GM12878 (cell line): Measurements from ENCODE around the gene GPR62. TPM values are rescaled to one million over a fixed set of nuclear protein-coding genes. Genes with fewer than 3 reads are reported as not detected.

ENCODE experiments used
- ATAC-seq: fragments of 200-7000 bp; cut with Tn5 transposase; 3 replicates; pipeline ENCODE4 v1.9.1; 2020; ENCODE audit warnings: mild to moderate bottlenecking, moderate library complexity
- BruUV-seq: library from RNA; stranded (reverse); fragments of 400-500 nt; replicated peaks from 2 replicates; lab custom pipeline; 2021; lab: Mats Ljungman, UMichigan
- CTCF ChIA-PET: fragments of 300-600 bp; sonication (Branson Sonifier 250); formaldehyde crosslinking; extraction: SDS; loops from one replicate; lab custom pipeline; 2021; ENCODE audit warnings: inconsistent platforms; lab: Yijun Ruan, JAX
- POLR2A ChIA-PET: fragments of 350-600 bp; formaldehyde crosslinking; extraction: SDS; loops from one replicate; lab custom pipeline; 2021; ENCODE audit warnings: inconsistent platforms; lab: Charles Lee
- RAD21 ChIA-PET: fragments of 300-600 bp; sonication (Branson Sonifier 250); formaldehyde crosslinking; loops from one replicate; lab custom pipeline; 2023; ENCODE audit warnings: antibody characterized with exemption; ENCODE audit not compliant: unreplicated experiment; lab: Charles Lee
- SMC1A ChIA-PET: fragments of 300-600 bp; sonication (Branson Sonifier 250); formaldehyde crosslinking; loops from one replicate; lab custom pipeline; 2023; ENCODE audit not compliant: unreplicated experiment, uncharacterized antibody; lab: Charles Lee
- DNase-seq: peaks from one replicate; pipeline ENCODE4 v3.0.0-alpha.2; 2011; ENCODE audit warnings: low read depth, low spot score
- FAIRE-seq: peaks from 3 replicates; lab custom pipeline; 2011; peaks lifted over from hg19 to GRCh38; lab: Jason Lieb, UNC
- H2AFZ ChIP-seq: 2 replicates; pipeline ENCODE4 v1.6.0; 2011; ENCODE audit warnings: low read depth, low read length, control low read depth; ENCODE audit not compliant: control insufficient read depth
- H3K27ac ChIP-seq: 2 replicates; pipeline ENCODE4 v1.5.1; 2011; ENCODE audit warnings: control low read depth; ENCODE audit not compliant: control insufficient read depth, insufficient read depth
- H3K27me3 ChIP-seq, 2 experiments: replicated peaks in 1 of 2; 2 replicates each; pipeline versions ENCODE4 v1.6.0 to v1.6.1; 2011; ENCODE audit warnings: low read length in 1 of 2; ENCODE audit not compliant: control insufficient read depth in 2 of 2, insufficient read depth in 2 of 2
- H3K36me3 ChIP-seq, 2 experiments: 2 replicates each; pipeline ENCODE4 v1.5.1; 2011; ENCODE audit warnings: low read length in 1 of 2; ENCODE audit not compliant: control insufficient read depth in 2 of 2, insufficient read depth in 2 of 2
- H3K4me1 ChIP-seq: 2 replicates; pipeline ENCODE4 v1.6.1; 2011; ENCODE audit warnings: mild to moderate bottlenecking, low read length, moderate library complexity, mixed read lengths; ENCODE audit not compliant: control insufficient read depth, insufficient read depth
- H3K4me2 ChIP-seq: 2 replicates; pipeline ENCODE4 v1.6.0; 2011; ENCODE audit warnings: control low read depth; ENCODE audit not compliant: control insufficient read depth, insufficient read depth
- H3K4me3 ChIP-seq: fragments of 200-600 bp; sonication (generic); 2 replicates; pipeline ENCODE4 v1.5.1; 2016
- H3K79me2 ChIP-seq: 2 replicates; pipeline ENCODE4 v1.6.0; 2011; ENCODE audit warnings: low read length; ENCODE audit not compliant: control insufficient read depth, insufficient read depth
- H3K9ac ChIP-seq: 2 replicates; pipeline ENCODE4 v1.8.0; 2011; ENCODE audit warnings: low read length, control low read depth, mixed read lengths; ENCODE audit not compliant: control insufficient read depth, insufficient read depth
- H3K9me3 ChIP-seq: replicated peaks from 3 replicates; pipeline ENCODE4 v1.5.1; 2011; ENCODE audit warnings: mild to moderate bottlenecking, low read length; ENCODE audit not compliant: control insufficient read depth, insufficient read depth
- H4K20me1 ChIP-seq: 2 replicates; pipeline ENCODE4 v1.6.0; 2011; ENCODE audit not compliant: control insufficient read depth, insufficient read depth
- CREB1 ChIP-seq: IDR thresholded peaks from 2 replicates; pipeline ENCODE4 v1.6.1; 2012; ENCODE audit warnings: low read depth, mild to moderate bottlenecking, inconsistent platforms
- IKZF1 ChIP-seq: fragments of 450-650 bp; conservative IDR thresholded peaks from 2 replicates; pipeline ENCODE4 v1.6.1; 2017; ENCODE audit warnings: antibody characterized with exemption, mild to moderate bottlenecking
- IRF4 ChIP-seq: IDR thresholded peaks from 2 replicates; pipeline ENCODE4 v1.6.1; 2011; ENCODE audit warnings: low read depth, low read length
- IRF5 ChIP-seq: fragments of 450-650 bp; IDR thresholded peaks from 2 replicates; pipeline ENCODE4 v1.6.1; 2017; ENCODE audit warnings: borderline replicate concordance
- MTA3 ChIP-seq: IDR thresholded peaks from 2 replicates; pipeline ENCODE4 v1.6.1; 2012; ENCODE audit warnings: low read length, inconsistent platforms, borderline replicate concordance
- NFIC ChIP-seq: IDR thresholded peaks from 2 replicates; pipeline ENCODE4 v1.6.1; 2012; ENCODE audit warnings: low read depth, mild to moderate bottlenecking, inconsistent platforms, low read length, moderate library complexity
- PAX5 ChIP-seq: IDR thresholded peaks from 2 replicates; pipeline ENCODE4 v1.6.1; 2011; ENCODE audit warnings: low read depth, low read length, borderline replicate concordance
- RUNX3 ChIP-seq: IDR thresholded peaks from 2 replicates; pipeline ENCODE4 v1.6.1; 2012; ENCODE audit warnings: low read length, inconsistent platforms
- SRF ChIP-seq, 2 experiments: IDR thresholded peaks; 2 replicates each; pipeline ENCODE4 v1.6.1; 2011; ENCODE audit warnings: low read depth in 2 of 2, low read length in 2 of 2, mild to moderate bottlenecking in 1 of 2, moderate library complexity in 1 of 2
- STAT3 ChIP-seq: IDR thresholded peaks from 2 replicates; pipeline ENCODE4 v1.6.1; 2011; ENCODE audit warnings: low read depth, low read length, improper control_type of control experiment
- TAF1 ChIP-seq: IDR thresholded peaks from 2 replicates; pipeline ENCODE4 v1.6.1; 2011; ENCODE audit warnings: mild to moderate bottlenecking, low read depth, low read length, borderline replicate concordance
- TCF7 ChIP-seq: IDR thresholded peaks from 2 replicates; pipeline ENCODE4 v1.6.1; 2014; ENCODE audit warnings: antibody characterized with exemption, borderline replicate concordance
- USF1 ChIP-seq: IDR thresholded peaks from 2 replicates; pipeline ENCODE4 v1.6.1; 2011; ENCODE audit warnings: borderline replicate concordance, low read depth, mild to moderate bottlenecking, moderate library complexity, mixed read lengths, low read length; ENCODE audit not compliant: insufficient read depth; ENCODE audit errors: extremely low read length
- USF2 ChIP-seq: IDR thresholded peaks from 2 replicates; pipeline ENCODE4 v1.6.1; 2011; ENCODE audit warnings: low read depth, low read length, improper control_type of control experiment, borderline replicate concordance
- WGBS: methylation state at CpG from one replicate; pipeline ENCODE4 v1.1.6; 2016; ENCODE audit warnings: low lambda C conversion rate; ENCODE audit not compliant: insufficient replicate concordance, insufficient coverage; ENCODE audit errors: missing lambda C conversion rate; 5-methylcytosine and 5-hydroxymethylcytosine counted together
- in situ Hi-C: fragments of 300-500 bp; cut with MboI; formaldehyde crosslinking; loops from 9 replicates; pipeline ENCODE4 v1.14.3; 2018; ENCODE audit warnings: mixed read lengths
- intact Hi-C: fragments of 100-400 bp; cut with micrococcal nuclease; formaldehyde crosslinking; loops from one replicate; pipeline ENCODE4 v1.14.2; 2022; ENCODE audit not compliant: unreplicated experiment
- polyA plus RNA-seq, 11 experiments: library from polyadenylated mRNA; depleted of rRNA in 4 of 11; unstranded in 6 of 11; stranded (reverse) in 5 of 11; fragments of >200 nt; fragmentation: Nextera tagmentation in 4 of 11; fragmentation: Illumina TruSeq in 1 of 11; extraction: Ambion mirVana in 4 of 11; extraction: Trizol in 1 of 11; gene quantifications; 1 replicate in 1 of 11; 2 replicates in 10 of 11; pipeline versions ENCODE4 v1.2.1 to v1.2.3, GENCODE V29; 2011 to 2016; ENCODE audit warnings: inconsistent platforms in 2 of 11, missing spikeins in 2 of 11, low read depth in 1 of 11
- total RNA-seq, 4 experiments: library from RNA; depleted of rRNA in 3 of 4; stranded (reverse); fragments of >200 nt in 3 of 4; fragmentation: Illumina TruSeq in 1 of 4; extraction: Trizol in 1 of 4; gene quantifications; 2 replicates each; pipeline versions ENCODE4 v1.2.1 to v1.2.3, GENCODE V29; 2013 to 2021

The GPR62 gene
- total and polyA plus RNA-seq, 10 of the 15 experiments (the other 5 are each of a cell fraction or from before 2014, with no cell fraction given): not detected

- no peak overlapping the region for H3K4me2 ChIP-seq
- ATAC-seq: no peak
- no peak overlapping the region for H3K27ac ChIP-seq
- no peaks in the 10 kb centered on the region for H3K27me3 ChIP-seq
- DNase-seq: no peak
- intact Hi-C loops: no loop called here
- H3K36me3 ChIP-seq: peaks cover 6 to 26% of the 10 kb centered on the region in 2 experiments
- over 99% methylated on average over 6 of the region's 6 CpGs for WGBS
- no TSS peak for BruUV-seq
- ChIA-PET RAD21 (no interaction called here), POLR2A (no interaction called here), SMC1A (no interaction called here), CTCF (no interaction called here)
- TF ChIP-seq IRF4 (no peak), MTA3 (no peak), RUNX3 (no peak), PAX5 (no peak), TAF1 (no peak), IKZF1 (no peak), STAT3 (no peak), CREB1 (no peak), NFIC (no peak), TCF7 (no peak), IRF5 (no peak), USF1 (no peak), SRF (IDR thresholded peaks at IDR 0.05; ENCODE audit: low read depth in 2 of 2, low read length in 2 of 2) (no peak), USF2 (no peak)
- H4K20me1 ChIP-seq: no peaks in the 10 kb centered on the region
- H2AFZ ChIP-seq: no peak overlapping the region
- no peaks in the 10 kb centered on the region for H3K4me1 ChIP-seq
- FAIRE-seq: no peak
- H3K4me3 ChIP-seq: no peak overlapping the region
- no peak overlapping the region for H3K9ac ChIP-seq
- in situ Hi-C loops: no loop called here
- no peaks in the 10 kb centered on the region for H3K9me3 ChIP-seq
- H3K79me2 ChIP-seq: no peaks in the 10 kb centered on the region
These were observed 23.4 kb upstream of the GPR62 start for GRCh38 chr3:51931756-51932155.
